GM18511 (cell line): ENCODE data around the gene RRAS2.

Source experiments
- ATAC-seq: cut with Tn5 transposase; IDR thresholded peaks from one replicate; pipeline ENCODE4 v1.9.1; 2021; ENCODE audit warnings: mild to moderate bottlenecking, moderate library complexity; ENCODE audit not compliant: unreplicated experiment

RRAS2 gene

DNA sequence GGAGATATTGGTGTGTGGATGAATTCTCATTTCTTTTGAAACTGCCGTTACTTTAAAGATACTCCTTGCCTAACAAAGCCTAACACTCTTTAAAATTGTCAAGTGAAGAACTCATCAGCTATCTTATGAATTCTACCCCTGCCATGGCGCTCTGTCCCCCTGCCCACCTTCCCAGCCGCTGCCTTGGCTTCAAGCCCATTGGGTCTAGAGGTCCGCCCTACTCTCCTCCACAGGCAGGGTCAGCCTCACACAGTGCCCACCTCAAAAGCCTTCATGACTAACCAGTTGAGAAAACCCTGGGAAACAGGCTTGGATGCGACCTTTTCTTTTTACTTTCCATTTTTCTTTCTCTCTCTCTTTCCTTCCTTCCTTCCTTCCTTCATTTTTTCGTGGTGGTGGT is 128.6 kb downstream of the RRAS2 start:
- ATAC-seq: no peak

DNA sequence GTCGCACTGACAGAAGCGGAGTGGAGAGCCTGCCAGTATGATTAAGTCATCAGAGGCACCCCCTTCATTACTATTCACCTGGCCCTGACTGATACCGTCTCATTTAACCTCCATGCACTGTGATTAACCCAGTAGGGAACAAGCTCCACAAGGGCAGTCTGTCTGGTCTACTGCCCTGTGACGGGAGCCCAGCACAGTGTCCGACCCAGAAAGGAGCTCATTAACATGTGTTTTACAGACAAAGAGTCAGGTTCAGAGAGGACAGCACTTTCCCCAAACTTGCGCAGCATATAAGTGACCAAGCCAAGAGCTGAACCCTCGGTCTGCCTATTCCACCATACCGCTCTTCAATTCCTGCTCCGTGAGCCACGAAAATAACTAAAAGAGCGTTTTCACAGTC is 129.5 kb downstream of the RRAS2 start:
- ATAC-seq: no peak

DNA sequence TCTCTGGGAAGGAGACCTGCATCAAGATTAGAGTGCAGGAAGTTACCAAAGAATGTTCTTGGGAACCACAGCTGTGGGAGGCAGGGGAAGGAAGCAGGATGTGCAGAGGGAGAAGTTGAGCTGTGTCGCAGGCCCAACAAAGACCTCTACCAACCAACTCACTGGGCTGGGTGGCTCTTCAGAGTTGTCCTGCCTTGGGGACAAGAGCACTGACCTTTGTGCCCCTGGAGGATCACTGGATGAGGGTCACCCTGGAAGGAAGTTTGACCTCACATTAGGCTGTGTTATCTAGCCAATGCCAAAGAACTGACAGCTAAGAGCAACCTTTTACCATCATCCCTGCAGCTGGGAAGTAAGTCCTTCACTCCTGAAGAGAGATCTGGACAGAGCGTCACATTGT is 130.6 kb downstream of the RRAS2 start:
- no peak for ATAC-seq
